Femur (tissue), 1 donor: ENCODE measurements around the gene PLCB1.
"Not testable (repeated sequence)": the region's sequence is repeated elsewhere in the genome, so short reads cannot be mapped to it uniquely, and the experiment has no call there.

Experiments used
- DNase-seq: peaks from one replicate; pipeline ENCODE4 v3.0.0-alpha.2; 2017

PLCB1 gene

GRCh38 chr20:8131598-8132483 lies at the start of gene PLCB1:
Gene PLCB1 (plus strand): TSS chr20:8132266. CDS start chr20:8132652, 386 bp downstream.
- peak; percentile 93 for DNase-seq

- DNase-seq: peak; percentile 33
These were observed 49.1 kb upstream of the PLCB1 start for GRCh38 chr20:8082989-8083388.

- no peak for DNase-seq
These were observed 42.4 kb upstream of the PLCB1 start for GRCh38 chr20:8089668-8090067.

- DNase-seq: peak; percentile 66
These were observed 37.6 kb upstream of the PLCB1 start for GRCh38 chr20:8094415-8094818.

- DNase-seq: no peak
These were observed 37.2 kb upstream of the PLCB1 start for GRCh38 chr20:8094850-8095249.

GRCh38 chr20:8095648-8096572 lies 36.2 kb upstream of the PLCB1 start:
- DNase-seq: no peak

- DNase-seq: no peak
These were observed 34.8 kb upstream of the PLCB1 start for GRCh38 chr20:8097307-8097706.

GRCh38 chr20:8104252-8104651 lies 27.8 kb upstream of the PLCB1 start:
- no peak for DNase-seq

GRCh38 chr20:8114612-8115011 lies 17.5 kb upstream of the PLCB1 start:
- DNase-seq: not testable (repeated sequence)

GRCh38 chr20:8115436-8115835 lies 16.6 kb upstream of the PLCB1 start:
- DNase-seq: no peak

GRCh38 chr20:8116067-8116811 lies 15.8 kb upstream of the PLCB1 start:
- no peak for DNase-seq

- DNase-seq: no peak
These were observed 14.4 kb upstream of the PLCB1 start for GRCh38 chr20:8117636-8118035.

- no peak for DNase-seq
These were observed 14.0 kb upstream of the PLCB1 start for GRCh38 chr20:8118039-8118438.

- no peak for DNase-seq
These were observed 13.3 kb upstream of the PLCB1 start for GRCh38 chr20:8118760-8119159.

GRCh38 chr20:8121666-8122065 lies 10.4 kb upstream of the PLCB1 start:
- DNase-seq: no peak

- no peak for DNase-seq
These were observed 7.4 kb upstream of the PLCB1 start for GRCh38 chr20:8124639-8125038.

GRCh38 chr20:8126181-8126580 lies 5.9 kb upstream of the PLCB1 start:
- no peak for DNase-seq

GRCh38 chr20:8126841-8127378 lies 5.2 kb upstream of the PLCB1 start:
- DNase-seq: no peak

GRCh38 chr20:8127553-8128255 lies 4.4 kb upstream of the PLCB1 start:
- DNase-seq: no peak

- DNase-seq: no peak
These were observed 3.6 kb upstream of the PLCB1 start for GRCh38 chr20:8128291-8129060.
